Pancreas (tissue), 10 donors: ENCODE data around the gene ZBTB49. TPM values are rescaled to one million over a fixed set of nuclear protein-coding genes. Genes with fewer than 3 reads are reported as not detected.

Experiments used
- ATAC-seq, 4 donors: fragments of 200-7000 bp; cut with Tn5 transposase; one replicate each; pipeline versions ENCODE4 v1.8.0 to v1.9.1; 2020; ENCODE audit warnings: mild to moderate bottlenecking in 4 of 4, moderate library complexity in 4 of 4
- DNase-seq, 6 donors: peaks; one replicate each; pipeline ENCODE4 v3.0.0-alpha.2; 2020
- FAIRE-seq: peaks from 2 replicates; lab custom pipeline; 2012; peaks lifted over from hg19 to GRCh38; lab: Jason Lieb, UNC
- H3K27ac ChIP-seq, 4 donors: fragments of 200-600 bp; sonication (generic); 1 replicate in 3 of 4; 2 replicates in 1 of 4; pipeline versions ENCODE4 v1.5.0 to v1.8.0; 2020
- H3K27me3 ChIP-seq, 4 donors: fragments of 200-600 bp; one replicate each; pipeline ENCODE4 v1.8.0; 2021
- H3K36me3 ChIP-seq, 3 donors: fragments of 200-600 bp; sonication (generic) in 1 of 3; one replicate each; pipeline versions ENCODE4 v1.5.0 to v1.8.0; 2020 to 2021
- H3K4me1 ChIP-seq, 3 donors: fragments of 200-600 bp; one replicate each; pipeline ENCODE4 v1.8.0; 2021
- H3K4me3 ChIP-seq, 4 donors: fragments of 200-600 bp; sonication (generic) in 2 of 4; one replicate each; pipeline versions ENCODE4 v1.5.0 to v1.8.0; 2020 to 2021
- H3K9me3 ChIP-seq, 4 donors: fragments of 200-600 bp; one replicate each; pipeline ENCODE4 v1.8.0; 2021
- CTCF ChIP-seq, 4 donors: fragments of 200-600 bp; sonication (generic) in 3 of 4; IDR thresholded peaks; one replicate each; pipeline versions ENCODE4 v1.5.0 to v1.8.0; 2021; ENCODE audit warnings: antibody characterized with exemption in 4 of 4
- WGBS, 2 donors: extraction: QIAGEN DNeasy Blood & Tissue Kit; methylation state at CpG; one replicate each; pipeline ENCODE4 v1.1.7; 2013; 5-methylcytosine and 5-hydroxymethylcytosine counted together
- intact Hi-C, 3 donors: fragments of 100-400 bp; cut with DNase I; formaldehyde crosslinking; loops; one replicate each; pipeline versions ENCODE4 v1.11.1 to v1.14.2; 2022
- polyA plus RNA-seq, 2 donors: library from polyadenylated mRNA; stranded (reverse); fragments of 200-250 nt; gene quantifications; one replicate each; pipeline ENCODE4 v1.2.3, GENCODE V29; 2013
- total RNA-seq, 6 donors: library from RNA; stranded (reverse); fragmentation: NEBNext Ultra II Directional in 4 of 6; extraction: Animal tissue kit (Norgen Biotek cat#: 25700) in 4 of 6; gene quantifications; one replicate each; pipeline versions ENCODE4 v1.2.1 to v1.2.4, GENCODE V29; 2021 to 2023
- donor health status: healthy with polysubstance abuse.
- donor health status: DM: no; HTN: no; CAD: no; lungs with moderate emphysema.
- donor health status: DM: no; HTN: no; CAD: no.
- donor health status: control.
- donor health status: control.
- donor health status: Bipolar disorder and iron deficiency.
- donor health status: DM: yes; HTN: yes; CAD: no.
- donor health status: DM: no; HTN: no; CAD: no.
- donor health status: DM: no; HTN: no; CAD: no.
- donor health status: DM: yes; HTN: yes; CAD: no.

ZBTB49 gene
- total and polyA plus RNA-seq, 8 donors: 1.5 to 3.9 (median 3.4) TPM

GRCh38 chr4:4302001-4302400, 11.9 kb downstream of the ZBTB49 start:
- intact Hi-C loops: no loop called here
- DNase-seq (no peak), ATAC-seq (no peak), FAIRE-seq (no peak)
- Histone ChIP-seq H3K27ac (no peak overlapping the region), H3K9me3 (no peaks in the 10 kb centered on the region), H3K36me3 (peaks cover 0 to 14% (median 0%) of the 10 kb centered on the region in 3 donors), H3K4me1 (peaks cover 0 to 6% (median 0%) of the 10 kb centered on the region in 3 donors), H3K27me3 (no peaks in the 10 kb centered on the region), H3K4me3 (no peak overlapping the region)
- WGBS, 2 donors: 86 to 92% methylated on average over 5 of the region's 5 CpGs
- TF ChIP-seq CTCF (IDR thresholded peaks at IDR 0.05): no peak

- H3K27me3 ChIP-seq: no peaks in the 10 kb centered on the region
- TF ChIP-seq CTCF (IDR thresholded peaks at IDR 0.05): no peak
- peaks cover 0 to 14% (median 0%) of the 10 kb centered on the region in 3 donors for H3K36me3 ChIP-seq
- ATAC-seq (no peak), FAIRE-seq (no peak), DNase-seq (no peak)
- no peak overlapping the region for H3K4me3 ChIP-seq
- intact Hi-C loops: no loop called here
- peaks cover 0 to 6% (median 0%) of the 10 kb centered on the region in 3 donors for H3K4me1 ChIP-seq
- H3K27ac ChIP-seq: no peak overlapping the region
- 62 to 76% methylated on average over 6 of the region's 6 CpGs for WGBS, 2 donors
- H3K9me3 ChIP-seq: no peaks in the 10 kb centered on the region
These were observed 12.4 kb downstream of the ZBTB49 start for GRCh38 chr4:4302416-4302815.

GRCh38 chr4:4306920-4307319, 16.9 kb downstream of the ZBTB49 start:
- intact Hi-C loops: no loop called here
- peaks cover 0 to 14% (median 0%) of the 10 kb centered on the region in 3 donors for H3K36me3 ChIP-seq
- H3K4me1 ChIP-seq: no peaks in the 10 kb centered on the region
- ATAC-seq: no peak
- 96% methylated on average over 11 of the region's 11 CpGs for WGBS, 2 donors
- no peak overlapping the region for H3K4me3 ChIP-seq
- DNase-seq: no peak
- H3K9me3 ChIP-seq: no peaks in the 10 kb centered on the region
- H3K27me3 ChIP-seq: no peaks in the 10 kb centered on the region
- no peak for TF ChIP-seq CTCF (IDR thresholded peaks at IDR 0.05)
- FAIRE-seq: no peak
- H3K27ac ChIP-seq: no peak overlapping the region

- ATAC-seq (no peak), FAIRE-seq (no peak), DNase-seq (no peak)
- no peaks in the 10 kb centered on the region for H3K9me3 ChIP-seq
- no peak overlapping the region for H3K4me3 ChIP-seq
- H3K27ac ChIP-seq: no peak overlapping the region
- H3K27me3 ChIP-seq: no peaks in the 10 kb centered on the region
- H3K4me1 ChIP-seq: no peaks in the 10 kb centered on the region
- 94 to 96% methylated on average over 9 of the region's 9 CpGs for WGBS, 2 donors
- TF ChIP-seq CTCF (IDR thresholded peaks at IDR 0.05): no peak
- intact Hi-C loops: no loop called here
- peaks cover 0 to 11% (median 6%) of the 10 kb centered on the region in 3 donors for H3K36me3 ChIP-seq
These were observed 18.9 kb downstream of the ZBTB49 start for GRCh38 chr4:4308800-4309441.

GRCh38 chr4:4311193-4311592, 21.1 kb downstream of the ZBTB49 start:
- WGBS, 2 donors: 89 to 92% methylated on average over 4 of the region's 4 CpGs
- Histone ChIP-seq H3K27ac (no peak overlapping the region), H3K27me3 (no peaks in the 10 kb centered on the region), H3K4me3 (no peak overlapping the region), H3K4me1 (no peaks in the 10 kb centered on the region), H3K9me3 (no peaks in the 10 kb centered on the region), H3K36me3 (peaks cover 0 to 34% (median 8%) of the 10 kb centered on the region in 3 donors)
- no peak for DNase-seq
- FAIRE-seq: no peak
- ATAC-seq: no peak
- intact Hi-C loops: no loop called here
- no peak for TF ChIP-seq CTCF (IDR thresholded peaks at IDR 0.05)
